Tibial nerve (tissue), 3 donors: ENCODE results near the gene NR2F6.

Experiments used
- CTCF ChIP-seq, 5 experiments: fragments of 200-600 bp in 3 of 5; fragments of 450-650 bp in 2 of 5; sonication (generic) in 3 of 5; IDR thresholded peaks; one replicate each; pipeline ENCODE4 v1.5.1; 2016 to 2019; ENCODE audit warnings: antibody characterized with exemption in 5 of 5, mild to moderate bottlenecking in 3 of 5, moderate library complexity in 2 of 5
- POLR2A ChIP-seq, 2 donors: fragments of 450-650 bp; IDR thresholded peaks; one replicate each; pipeline ENCODE4 v1.6.1; 2017; ENCODE audit warnings: antibody characterized with exemption in 2 of 2, mild to moderate bottlenecking in 2 of 2, moderate library complexity in 2 of 2

GRCh38 chr19:17210296-17210695, 35.4 kb downstream of the NR2F6 start:
- TF ChIP-seq CTCF (IDR thresholded peaks at IDR 0.05) (no peak), POLR2A (IDR thresholded peaks at IDR 0.05) (no peak)
